ENCODE results near the gene PLEKHA5. TPM values are rescaled to one million over a fixed set of nuclear protein-coding genes. Genes with fewer than 3 reads are reported as not detected.
"Not testable (repeated sequence)": the region's sequence is repeated elsewhere in the genome, so short reads cannot be mapped to it uniquely, and the experiment has no call there.

PLEKHA5 gene
- total RNA-seq, 4 donors from 2014 or later, result 25.8 to 65.5 (median 34.1) TPM

GRCh38 chr12:19223018-19223417, 93.5 kb downstream of the PLEKHA5 start:
- no peak overlapping the region for H3K27ac ChIP-seq
- DNase-seq (ENCODE audit: low spot score in 2 of 2), result no peak

DNA sequence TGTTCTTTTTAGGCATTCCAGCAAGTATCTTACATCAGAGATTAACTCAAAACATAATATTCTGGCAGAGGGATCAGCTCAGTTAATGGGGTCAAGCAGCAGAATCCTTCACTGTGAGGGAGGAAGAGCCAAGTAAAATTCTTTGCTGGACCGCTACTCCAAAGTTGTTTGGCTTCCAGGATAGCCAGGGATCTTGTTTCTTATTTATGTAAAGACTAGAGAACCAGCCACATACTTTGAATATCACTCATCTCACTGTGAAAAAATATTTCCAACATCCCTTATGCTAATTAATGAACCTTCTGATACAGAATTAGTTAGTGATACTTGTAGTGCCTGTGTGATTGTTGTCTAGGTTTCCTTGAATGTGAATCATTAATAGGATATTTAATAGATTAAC, 94.2 kb downstream of the PLEKHA5 start:
- 39% methylated on average over 1 of the region's 1 CpG for WGBS
- DNase-seq (ENCODE audit: low spot score in 2 of 2), result no peak
- TF ChIP-seq, protein P1, sequence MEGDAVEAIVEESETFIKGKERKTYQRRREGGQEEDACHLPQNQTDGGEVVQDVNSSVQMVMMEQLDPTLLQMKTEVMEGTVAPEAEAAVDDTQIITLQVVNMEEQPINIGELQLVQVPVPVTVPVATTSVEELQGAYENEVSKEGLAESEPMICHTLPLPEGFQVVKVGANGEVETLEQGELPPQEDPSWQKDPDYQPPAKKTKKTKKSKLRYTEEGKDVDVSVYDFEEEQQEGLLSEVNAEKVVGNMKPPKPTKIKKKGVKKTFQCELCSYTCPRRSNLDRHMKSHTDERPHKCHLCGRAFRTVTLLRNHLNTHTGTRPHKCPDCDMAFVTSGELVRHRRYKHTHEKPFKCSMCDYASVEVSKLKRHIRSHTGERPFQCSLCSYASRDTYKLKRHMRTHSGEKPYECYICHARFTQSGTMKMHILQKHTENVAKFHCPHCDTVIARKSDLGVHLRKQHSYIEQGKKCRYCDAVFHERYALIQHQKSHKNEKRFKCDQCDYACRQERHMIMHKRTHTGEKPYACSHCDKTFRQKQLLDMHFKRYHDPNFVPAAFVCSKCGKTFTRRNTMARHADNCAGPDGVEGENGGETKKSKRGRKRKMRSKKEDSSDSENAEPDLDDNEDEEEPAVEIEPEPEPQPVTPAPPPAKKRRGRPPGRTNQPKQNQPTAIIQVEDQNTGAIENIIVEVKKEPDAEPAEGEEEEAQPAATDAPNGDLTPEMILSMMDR (IDR thresholded peaks at IDR 0.05), result no peak
- TF ChIP-seq EP300 (IDR thresholded peaks at IDR 0.05) (no peak), POLR2A (IDR thresholded peaks at IDR 0.05) (no peak), POLR2AphosphoS5 (IDR thresholded peaks at IDR 0.05) (no peak)

More at GRCh38 chr12:19223018-19223417, 93.5 kb downstream of the PLEKHA5 start:
- Histone ChIP-seq H3K4me1 (peaks cover 4% of the 10 kb centered on the region), H3K9me3 (no peaks in the 10 kb centered on the region), H3K27me3 (no peaks in the 10 kb centered on the region), H3K36me3 (no peaks in the 10 kb centered on the region), H3K4me3 (no peak overlapping the region)
- WGBS, result 70% methylated on average over 3 of the region's 3 CpGs
- TF ChIP-seq POLR2A (IDR thresholded peaks at IDR 0.05) (no peak), EP300 (IDR thresholded peaks at IDR 0.05) (no peak), POLR2AphosphoS5 (IDR thresholded peaks at IDR 0.05) (no peak)
- TF ChIP-seq, protein P1 (IDR thresholded peaks at IDR 0.05), result no peak

GRCh38 chr12:19224746-19225145, 95.2 kb downstream of the PLEKHA5 start:
- H3K27me3 ChIP-seq, result no peaks in the 10 kb centered on the region
- no peak for TF ChIP-seq EP300 (IDR thresholded peaks at IDR 0.05)
- no peak for TF ChIP-seq POLR2AphosphoS5 (IDR thresholded peaks at IDR 0.05)
- TF ChIP-seq POLR2A (IDR thresholded peaks at IDR 0.05), result no peak
- TF ChIP-seq, protein P1 (IDR thresholded peaks at IDR 0.05), result no peak

More for the DNA sequence above, 94.2 kb downstream of the PLEKHA5 start:
- H3K27ac ChIP-seq, result no peak overlapping the region
- H3K4me1 ChIP-seq, result peaks cover 7% of the 10 kb centered on the region
- no peaks in the 10 kb centered on the region for H3K27me3 ChIP-seq
- H3K4me3 ChIP-seq, result no peak overlapping the region
- no peaks in the 10 kb centered on the region for H3K9me3 ChIP-seq
- no peaks in the 10 kb centered on the region for H3K36me3 ChIP-seq

GRCh38 chr12:19227190-19227879, 97.8 kb downstream of the PLEKHA5 start:
- WGBS, result 80% methylated on average over 2 of the region's 2 CpGs
- DNase-seq (ENCODE audit: low spot score in 2 of 2), result no peak
- Histone ChIP-seq H3K36me3 (no peaks in the 10 kb centered on the region), H3K4me3 (no peak overlapping the region), H3K27ac (no peak overlapping the region), H3K9me3 (no peaks in the 10 kb centered on the region), H3K27me3 (no peaks in the 10 kb centered on the region), H3K4me1 (peaks cover 7% of the 10 kb centered on the region)
- TF ChIP-seq, protein P1 (IDR thresholded peaks at IDR 0.05), result no peak
- TF ChIP-seq POLR2A (IDR thresholded peaks at IDR 0.05), result no peak
- TF ChIP-seq EP300 (IDR thresholded peaks at IDR 0.05), result no peak
- TF ChIP-seq POLR2AphosphoS5 (IDR thresholded peaks at IDR 0.05), result no peak

More at GRCh38 chr12:19224746-19225145, 95.2 kb downstream of the PLEKHA5 start:
- DNase-seq (ENCODE audit: low spot score in 2 of 2), result no peak
- 90% methylated on average over 3 of the region's 3 CpGs for WGBS
- Histone ChIP-seq H3K4me3 (no peak overlapping the region), H3K27ac (no peak overlapping the region), H3K4me1 (peaks cover 7% of the 10 kb centered on the region), H3K9me3 (no peaks in the 10 kb centered on the region), H3K36me3 (no peaks in the 10 kb centered on the region)

DNA sequence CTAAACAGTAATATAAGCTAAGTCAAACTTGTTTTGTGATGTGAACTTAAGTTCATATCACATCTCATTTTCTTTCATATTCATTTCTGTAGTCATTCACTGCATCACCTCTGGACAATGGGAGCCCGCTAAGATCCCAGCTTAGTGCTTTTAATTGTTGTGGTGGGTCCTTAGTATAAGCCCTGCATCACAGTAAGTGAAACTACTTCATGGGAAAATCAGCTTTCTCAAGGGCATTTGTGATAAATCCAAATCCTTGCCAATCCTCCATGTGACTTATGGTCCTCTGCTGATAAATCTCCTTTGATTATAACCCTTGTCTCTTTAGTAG, 98.3 kb downstream of the PLEKHA5 start:
- no peak for DNase-seq (ENCODE audit: low spot score in 2 of 2)
- no peaks in the 10 kb centered on the region for H3K9me3 ChIP-seq
- H3K4me1 ChIP-seq, result peaks cover 7% of the 10 kb centered on the region
- no peak overlapping the region for H3K27ac ChIP-seq
- TF ChIP-seq, protein P1 (IDR thresholded peaks at IDR 0.05), result no peak
- TF ChIP-seq POLR2AphosphoS5 (IDR thresholded peaks at IDR 0.05) (no peak), EP300 (IDR thresholded peaks at IDR 0.05) (no peak)
- no peaks in the 10 kb centered on the region for H3K36me3 ChIP-seq
- H3K27me3 ChIP-seq, result no peaks in the 10 kb centered on the region
- WGBS, result 93% methylated on average over 1 of the region's 1 CpG
- no peak overlapping the region for H3K4me3 ChIP-seq

DNA sequence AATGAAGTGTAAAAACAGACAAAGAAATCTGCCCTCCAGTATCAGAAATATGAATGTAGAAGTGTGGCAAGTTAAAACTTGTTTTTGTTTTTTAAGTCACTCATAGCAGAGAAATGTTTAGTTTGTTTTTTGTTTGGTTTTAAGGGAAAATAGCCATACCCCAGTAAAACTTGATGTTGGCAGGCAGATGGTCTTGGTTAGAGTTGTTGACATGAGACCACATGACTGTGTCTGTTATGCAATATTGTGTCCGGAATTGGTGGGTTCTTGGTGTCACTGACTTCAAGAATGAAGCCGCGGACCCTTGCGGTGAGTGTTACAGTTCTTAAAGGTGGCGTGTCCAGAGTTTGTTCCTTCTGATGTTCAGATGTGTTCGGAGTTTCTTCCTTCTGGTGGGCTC, 99.5 kb downstream of the PLEKHA5 start:
- H3K4me1 ChIP-seq; DNase-seq (ENCODE audit: low spot score in 2 of 2); H3K9me3 ChIP-seq; H3K27ac ChIP-seq; H3K36me3 ChIP-seq; H3K27me3 ChIP-seq; H3K4me3 ChIP-seq: not testable (repeated sequence)
- 84% methylated on average over 6 of the region's 6 CpGs for WGBS
